HepG2 (cell line): ENCODE measurements around the gene CCND1. TPM values are rescaled to one million over a fixed set of nuclear protein-coding genes. Genes with fewer than 3 reads are reported as not detected.

ENCODE experiments used
- BCLAF1 ChIP-seq: fragments of 450-650 bp; IDR thresholded peaks from 2 replicates; pipeline ENCODE4 v1.6.1; 2017; ENCODE audit warnings: mild to moderate bottlenecking
- CCDC6 ChIP-seq: sonication (generic); formaldehyde crosslinking; IDR thresholded peaks from 2 replicates; pipeline ENCODE4 v1.8.1; 2022; ENCODE audit warnings: mild to moderate bottlenecking, missing genetic modification reagents, moderate library complexity
- CSRNP1 ChIP-seq: sonication (generic); formaldehyde crosslinking; IDR thresholded peaks from 2 replicates; pipeline ENCODE4 v1.8.1; 2023; ENCODE audit warnings: mild to moderate bottlenecking, missing genetic modification reagents
- KAT7 ChIP-seq: IDR thresholded peaks from 2 replicates; pipeline ENCODE4 v1.6.1; 2018; ENCODE audit warnings: borderline replicate concordance, missing compliant biosample characterization
- KDM5A ChIP-seq: fragments of 200-600 bp; sonication (generic); IDR thresholded peaks from 2 replicates; pipeline ENCODE4 v1.7.0; 2018; ENCODE audit warnings: antibody characterized with exemption, mild to moderate bottlenecking, low read length, borderline replicate concordance
- MIXL1 ChIP-seq: IDR thresholded peaks from 2 replicates; pipeline ENCODE4 v1.6.1; 2016
- NFYC ChIP-seq: IDR thresholded peaks from 2 replicates; pipeline ENCODE4 v1.6.1; 2016; ENCODE audit warnings: missing genetic modification reagents, missing compliant biosample characterization
- ZFP36 ChIP-seq: fragments of 150-350 bp; IDR thresholded peaks from 2 replicates; pipeline ENCODE4 v1.6.1; 2018; ENCODE audit warnings: borderline replicate concordance, low read length, low read depth; ENCODE audit not compliant: partially characterized antibody
- ZNF275 ChIP-seq: sonication (generic); formaldehyde crosslinking; IDR thresholded peaks from 2 replicates; pipeline ENCODE4 v1.8.0; 2022; ENCODE audit warnings: missing genetic modification reagents, mild to moderate bottlenecking, inconsistent platforms, borderline replicate concordance
- ZNF781 ChIP-seq: sonication (generic); formaldehyde crosslinking; IDR thresholded peaks from 2 replicates; pipeline ENCODE4 v1.5.1; 2020; ENCODE audit warnings: borderline replicate concordance, mild to moderate bottlenecking, missing genetic modification reagents; ENCODE audit errors: not compliant biosample characterization
- ZNF841 ChIP-seq: sonication (generic); formaldehyde crosslinking; IDR thresholded peaks from 2 replicates; pipeline ENCODE4 v1.8.1; 2023; ENCODE audit warnings: missing genetic modification reagents, borderline replicate concordance
- ZNF879 ChIP-seq: sonication (generic); formaldehyde crosslinking; IDR thresholded peaks from 2 replicates; pipeline ENCODE4 v1.8.1; 2023; ENCODE audit warnings: missing genetic modification reagents
- polyA plus RNA-seq, 8 experiments: library from polyadenylated mRNA; depleted of rRNA in 3 of 8; stranded (reverse) in 7 of 8; unstranded in 1 of 8; fragments of >200 nt; fragmentation: Illumina TruSeq in 4 of 8; extraction: Trizol in 4 of 8; gene quantifications; 2 replicates each; pipeline versions ENCODE4 v1.2.1 to v1.2.3, GENCODE V29; 2011 to 2016; ENCODE audit warnings: low read depth in 4 of 8, missing spikeins in 1 of 8, mixed read lengths in 1 of 8; ENCODE audit not compliant: insufficient read depth in 1 of 8
- total RNA-seq, 5 experiments: library from RNA; depleted of rRNA; stranded (reverse); fragments of >200 nt; fragmentation: Illumina TruSeq; extraction: Trizol; gene quantifications; 2 replicates each; pipeline ENCODE4 v1.2.3, GENCODE V29; 2016; ENCODE audit warnings: low read depth in 1 of 5
- TF ChIP-seq, protein P1 (sequence below), 2 experiments: sonication (generic) in 1 of 2; formaldehyde crosslinking in 1 of 2; IDR thresholded peaks; 2 replicates each; pipeline versions ENCODE4 v1.5.1 to v1.6.1; 2011 to 2020; ENCODE audit warnings: borderline replicate concordance in 1 of 2, low read depth in 1 of 2, low read length in 1 of 2, mild to moderate bottlenecking in 1 of 2, missing genetic modification reagents in 1 of 2, moderate library complexity in 1 of 2
- TF ChIP-seq, protein P2 (sequence below): sonication (generic); formaldehyde crosslinking; IDR thresholded peaks from 2 replicates; pipeline ENCODE4 v1.4.0; 2020; ENCODE audit warnings: mild to moderate bottlenecking, missing genetic modification reagents

Gene CCND1
- total and polyA plus RNA-seq, 2 of the 13 experiments (the other 11 are each of a cell fraction or from before 2014, with no cell fraction given): 107 to 136 TPM

DNA sequence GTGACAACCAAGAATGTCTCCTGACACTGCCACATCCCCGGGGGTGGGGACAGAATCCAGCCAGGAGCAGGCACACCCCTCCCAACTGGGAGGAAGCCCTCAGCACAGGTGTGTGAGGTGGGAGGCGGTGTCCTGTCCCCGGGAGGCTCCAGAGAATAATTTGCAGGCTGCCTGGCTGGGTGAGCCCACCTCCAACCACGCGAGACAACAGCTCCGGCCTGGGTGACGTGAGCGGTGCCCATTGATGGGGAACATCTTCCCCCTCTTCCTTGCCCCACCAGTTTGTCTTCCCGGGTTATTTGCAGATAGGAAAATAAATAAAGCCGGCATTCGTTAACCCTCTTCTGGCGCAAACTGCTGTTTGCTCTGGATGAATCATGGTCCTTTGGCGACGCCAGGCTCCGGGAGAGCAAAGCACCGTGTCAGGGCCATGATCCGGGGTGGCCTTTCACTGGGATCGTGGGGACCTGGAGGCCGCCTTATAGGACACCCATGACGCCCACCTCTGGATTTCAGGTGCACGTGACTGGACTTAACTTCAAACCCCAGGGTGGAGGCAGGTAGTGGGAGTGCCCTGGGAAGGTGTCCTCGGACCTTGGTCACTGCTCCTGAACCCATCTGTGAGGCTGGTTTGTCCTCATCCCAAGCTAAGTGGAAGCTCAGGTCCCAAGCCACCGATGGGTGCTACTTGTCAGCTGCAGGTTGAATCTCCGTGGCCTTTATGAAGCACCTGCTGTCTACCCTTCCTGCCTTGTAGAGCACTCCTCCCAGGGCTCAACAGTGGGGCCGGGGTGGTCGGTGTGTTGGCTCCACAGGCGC is 13.9 kb downstream of the CCND1 start (continued):
- TF ChIP-seq NFYC (CRISPR knock-in tag) (0 out of 2 replicates have a peak, but pooled peaks have one; percentile 11), ZNF879 (CRISPR knock-in tag) (no peak), ZNF275 (no peak), BCLAF1 (no peak), CSRNP1 (CRISPR knock-in tag) (peak; percentile 87), ZFP36 (no peak), MIXL1 (CRISPR knock-in tag) (peak; percentile 70), ZNF781 (CRISPR knock-in tag) (peak; percentile 54), KAT7 (CRISPR knock-in tag) (no peak), CCDC6 (CRISPR knock-in tag) (peak; percentile 74; the same call in 1 of the 2 replicates), ZNF841 (CRISPR knock-in tag) (no peak), KDM5A (no peak)
- TF ChIP-seq, protein P1, sequence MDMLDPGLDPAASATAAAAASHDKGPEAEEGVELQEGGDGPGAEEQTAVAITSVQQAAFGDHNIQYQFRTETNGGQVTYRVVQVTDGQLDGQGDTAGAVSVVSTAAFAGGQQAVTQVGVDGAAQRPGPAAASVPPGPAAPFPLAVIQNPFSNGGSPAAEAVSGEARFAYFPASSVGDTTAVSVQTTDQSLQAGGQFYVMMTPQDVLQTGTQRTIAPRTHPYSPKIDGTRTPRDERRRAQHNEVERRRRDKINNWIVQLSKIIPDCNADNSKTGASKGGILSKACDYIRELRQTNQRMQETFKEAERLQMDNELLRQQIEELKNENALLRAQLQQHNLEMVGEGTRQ (IDR thresholded peaks at IDR 0.05; ENCODE audit: low read depth, low read length): peak; percentile 61
- TF ChIP-seq, protein P1 (CRISPR knock-in tag; IDR thresholded peaks at IDR 0.05; ENCODE audit: borderline replicate concordance): peak; percentile 82; the same call in 1 of the 2 replicates
- TF ChIP-seq, protein P2, sequence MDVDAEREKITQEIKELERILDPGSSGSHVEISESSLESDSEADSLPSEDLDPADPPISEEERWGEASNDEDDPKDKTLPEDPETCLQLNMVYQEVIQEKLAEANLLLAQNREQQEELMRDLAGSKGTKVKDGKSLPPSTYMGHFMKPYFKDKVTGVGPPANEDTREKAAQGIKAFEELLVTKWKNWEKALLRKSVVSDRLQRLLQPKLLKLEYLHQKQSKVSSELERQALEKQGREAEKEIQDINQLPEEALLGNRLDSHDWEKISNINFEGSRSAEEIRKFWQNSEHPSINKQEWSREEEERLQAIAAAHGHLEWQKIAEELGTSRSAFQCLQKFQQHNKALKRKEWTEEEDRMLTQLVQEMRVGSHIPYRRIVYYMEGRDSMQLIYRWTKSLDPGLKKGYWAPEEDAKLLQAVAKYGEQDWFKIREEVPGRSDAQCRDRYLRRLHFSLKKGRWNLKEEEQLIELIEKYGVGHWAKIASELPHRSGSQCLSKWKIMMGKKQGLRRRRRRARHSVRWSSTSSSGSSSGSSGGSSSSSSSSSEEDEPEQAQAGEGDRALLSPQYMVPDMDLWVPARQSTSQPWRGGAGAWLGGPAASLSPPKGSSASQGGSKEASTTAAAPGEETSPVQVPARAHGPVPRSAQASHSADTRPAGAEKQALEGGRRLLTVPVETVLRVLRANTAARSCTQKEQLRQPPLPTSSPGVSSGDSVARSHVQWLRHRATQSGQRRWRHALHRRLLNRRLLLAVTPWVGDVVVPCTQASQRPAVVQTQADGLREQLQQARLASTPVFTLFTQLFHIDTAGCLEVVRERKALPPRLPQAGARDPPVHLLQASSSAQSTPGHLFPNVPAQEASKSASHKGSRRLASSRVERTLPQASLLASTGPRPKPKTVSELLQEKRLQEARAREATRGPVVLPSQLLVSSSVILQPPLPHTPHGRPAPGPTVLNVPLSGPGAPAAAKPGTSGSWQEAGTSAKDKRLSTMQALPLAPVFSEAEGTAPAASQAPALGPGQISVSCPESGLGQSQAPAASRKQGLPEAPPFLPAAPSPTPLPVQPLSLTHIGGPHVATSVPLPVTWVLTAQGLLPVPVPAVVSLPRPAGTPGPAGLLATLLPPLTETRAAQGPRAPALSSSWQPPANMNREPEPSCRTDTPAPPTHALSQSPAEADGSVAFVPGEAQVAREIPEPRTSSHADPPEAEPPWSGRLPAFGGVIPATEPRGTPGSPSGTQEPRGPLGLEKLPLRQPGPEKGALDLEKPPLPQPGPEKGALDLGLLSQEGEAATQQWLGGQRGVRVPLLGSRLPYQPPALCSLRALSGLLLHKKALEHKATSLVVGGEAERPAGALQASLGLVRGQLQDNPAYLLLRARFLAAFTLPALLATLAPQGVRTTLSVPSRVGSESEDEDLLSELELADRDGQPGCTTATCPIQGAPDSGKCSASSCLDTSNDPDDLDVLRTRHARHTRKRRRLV (CRISPR knock-in tag): no peak
